ENCODE results near the gene COG7. TPM values are rescaled to one million over a fixed set of nuclear protein-coding genes. Genes with fewer than 3 reads are reported as not detected.

Gene COG7
- total and polyA plus RNA-seq, 2 donors: 9.0 to 28.0 TPM

DNA sequence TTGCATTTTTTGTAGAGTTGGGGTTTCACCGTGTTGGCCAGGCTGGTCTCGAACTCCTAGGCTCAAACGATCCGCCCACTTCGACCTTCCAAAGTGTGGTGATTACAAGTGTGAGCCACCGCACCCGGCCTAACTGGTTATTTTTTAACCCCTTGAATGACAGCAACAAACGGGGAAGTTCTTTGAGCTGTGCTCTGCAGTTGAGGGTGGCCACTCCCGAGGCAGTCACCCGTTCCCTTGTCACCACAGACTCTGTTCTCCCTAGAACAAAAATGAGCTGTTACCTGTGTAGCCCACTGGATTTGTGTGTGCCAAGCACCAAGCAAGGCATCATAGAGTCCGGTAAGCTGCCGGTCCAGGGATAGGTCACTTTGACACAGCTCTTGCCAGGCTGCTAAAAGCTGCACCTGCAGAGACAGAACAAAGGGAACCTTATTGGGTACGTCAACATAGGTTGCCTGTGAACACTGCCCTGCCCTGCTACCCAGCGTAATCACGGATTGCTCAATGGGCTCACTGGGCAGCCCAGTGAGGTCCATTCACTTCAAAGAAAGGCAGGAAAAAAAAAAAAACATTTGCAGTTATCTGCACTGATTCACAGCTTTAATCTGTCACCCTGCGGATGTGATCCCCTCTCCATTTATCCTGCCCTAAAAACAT lies 19.6 kb downstream of the COG7 start:
- Histone ChIP-seq H3K27me3 (ENCODE audit: control insufficient read depth in 2 of 2, insufficient read depth in 1 of 2, low read length in 1 of 2) (no peaks in the 10 kb centered on the region), H3K4me3 (ENCODE audit: low read length in 2 of 2) (no peak overlapping the region), H3K9me3 (ENCODE audit: control insufficient read depth in 2 of 2, insufficient read depth in 1 of 2, low read length in 1 of 2) (no peaks in the 10 kb centered on the region), H3K36me3 (ENCODE audit: control insufficient read depth in 2 of 2, insufficient read depth in 2 of 2, low read length in 1 of 2) (peaks cover 28 to 29% of the 10 kb centered on the region in 2 donors), H3K27ac (ENCODE audit: low read depth in 1 of 2, low read length in 1 of 2) (peak overlapping the region in 1 of 2 donors; percentile 11), H3K4me1 (ENCODE audit: control insufficient read depth in 2 of 2, insufficient read depth in 2 of 2, low read length in 2 of 2) (no peaks in the 10 kb centered on the region)
- WGBS: 96% methylated on average over 16 of the region's 16 CpGs
- no peak for DNase-seq (ENCODE audit: low read depth in 6 of 9, low spot score in 9 of 9)

DNA sequence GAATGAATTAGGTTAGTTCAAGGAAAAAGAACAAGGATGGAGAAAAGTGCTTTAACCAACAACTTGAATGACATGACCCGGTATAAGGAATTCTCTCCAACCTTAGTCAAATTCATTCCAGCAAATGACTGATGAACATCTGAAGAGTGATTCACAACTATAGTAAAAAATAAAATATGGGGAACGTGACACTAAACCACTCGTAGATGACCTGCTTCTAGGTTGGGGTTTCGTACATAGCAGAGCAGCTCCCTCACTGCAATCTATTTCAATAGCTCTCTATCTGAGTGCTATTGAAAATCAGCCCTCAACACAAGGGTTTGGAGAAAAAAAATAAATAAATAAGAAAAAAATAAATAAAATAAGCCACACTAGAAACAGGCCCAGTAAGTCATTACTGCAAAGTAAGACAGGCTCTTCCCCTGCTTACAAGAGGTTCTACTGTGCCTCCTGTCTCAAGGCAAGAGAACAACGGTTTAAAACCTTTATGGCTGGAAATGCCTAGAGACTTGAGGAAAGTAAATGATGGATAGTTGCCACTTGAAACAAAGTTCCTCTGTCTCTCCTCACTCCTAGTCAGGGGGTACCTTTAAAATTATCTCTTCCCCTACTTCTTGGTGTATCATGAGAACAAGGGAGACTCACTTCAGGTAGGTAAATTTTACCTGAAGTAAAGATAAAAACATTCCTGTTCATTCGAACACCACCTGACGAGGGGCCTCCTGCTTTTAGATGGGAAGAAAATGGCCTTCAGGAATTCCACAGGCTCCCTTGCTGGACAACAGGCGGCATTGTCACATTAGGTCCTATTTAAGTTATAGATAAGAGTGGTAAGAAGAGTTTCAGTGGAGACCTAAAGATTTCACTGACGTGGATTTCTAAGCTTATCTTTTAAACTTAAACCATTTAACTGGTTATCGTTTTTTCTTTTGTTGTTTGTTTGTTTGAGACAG lies 20.5 kb downstream of the COG7 start:
- H3K9me3 ChIP-seq (ENCODE audit: control insufficient read depth in 2 of 2, insufficient read depth in 1 of 2, low read length in 1 of 2): no peaks in the 10 kb centered on the region
- WGBS: 97% methylated on average over 10 of the region's 10 CpGs
- peaks cover 26 to 28% of the 10 kb centered on the region in 2 donors for H3K36me3 ChIP-seq (ENCODE audit: control insufficient read depth in 2 of 2, insufficient read depth in 2 of 2, low read length in 1 of 2)
- no peaks in the 10 kb centered on the region for H3K27me3 ChIP-seq (ENCODE audit: control insufficient read depth in 2 of 2, insufficient read depth in 1 of 2, low read length in 1 of 2)
- no peak overlapping the region for H3K4me3 ChIP-seq (ENCODE audit: low read length in 2 of 2)
- no peak for DNase-seq (ENCODE audit: low read depth in 6 of 9, low spot score in 9 of 9)
- no peaks in the 10 kb centered on the region for H3K4me1 ChIP-seq (ENCODE audit: control insufficient read depth in 2 of 2, insufficient read depth in 2 of 2, low read length in 2 of 2)
- no peak overlapping the region for H3K27ac ChIP-seq (ENCODE audit: low read depth in 1 of 2, low read length in 1 of 2)

DNA sequence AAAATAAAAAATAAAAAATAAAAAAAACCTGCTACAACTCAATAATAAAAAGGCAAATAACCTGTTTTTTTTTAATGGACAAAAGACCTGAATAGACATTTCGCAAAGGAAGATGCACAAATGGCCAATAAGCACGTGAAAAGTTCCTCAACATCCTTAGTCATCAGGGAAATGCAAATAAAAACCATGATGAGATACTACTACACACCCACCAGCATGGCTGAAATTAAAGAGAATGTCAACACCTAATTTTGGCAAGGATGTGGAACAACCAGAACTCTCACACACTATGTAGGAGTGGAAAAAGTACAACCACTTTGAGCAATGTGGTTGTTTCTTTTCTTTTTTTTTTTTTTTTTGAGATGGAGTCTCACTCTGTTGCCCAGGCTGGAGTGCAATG lies 24.6 kb downstream of the COG7 start:
- Histone ChIP-seq H3K36me3 (ENCODE audit: control insufficient read depth in 2 of 2, insufficient read depth in 2 of 2, low read length in 1 of 2) (peaks cover 17 to 26% of the 10 kb centered on the region in 2 donors), H3K27me3 (ENCODE audit: control insufficient read depth in 2 of 2, insufficient read depth in 1 of 2, low read length in 1 of 2) (no peaks in the 10 kb centered on the region), H3K9me3 (ENCODE audit: control insufficient read depth in 2 of 2, insufficient read depth in 1 of 2, low read length in 1 of 2) (no peaks in the 10 kb centered on the region), H3K4me3 (ENCODE audit: low read length in 2 of 2) (no peak overlapping the region), H3K27ac (ENCODE audit: low read depth in 1 of 2, low read length in 1 of 2) (no peak overlapping the region), H3K4me1 (ENCODE audit: control insufficient read depth in 2 of 2, insufficient read depth in 2 of 2, low read length in 2 of 2) (no peaks in the 10 kb centered on the region)
- WGBS: 96% methylated on average over 2 of the region's 2 CpGs
- no peak for DNase-seq (ENCODE audit: low read depth in 6 of 9, low spot score in 9 of 9)

GRCh38 chr16:23424292-23424958 lies 28.6 kb downstream of the COG7 start:
- Histone ChIP-seq H3K9me3 (ENCODE audit: control insufficient read depth in 2 of 2, insufficient read depth in 1 of 2, low read length in 1 of 2) (no peaks in the 10 kb centered on the region), H3K27ac (ENCODE audit: low read depth in 1 of 2, low read length in 1 of 2) (peak overlapping the region; percentile 50 to 84), H3K36me3 (ENCODE audit: control insufficient read depth in 2 of 2, insufficient read depth in 2 of 2, low read length in 1 of 2) (peaks cover 0 to 13% of the 10 kb centered on the region in 2 donors), H3K4me3 (ENCODE audit: low read length in 2 of 2) (no peak overlapping the region), H3K4me1 (ENCODE audit: control insufficient read depth in 2 of 2, insufficient read depth in 2 of 2, low read length in 2 of 2) (no peaks in the 10 kb centered on the region), H3K27me3 (ENCODE audit: control insufficient read depth in 2 of 2, insufficient read depth in 1 of 2, low read length in 1 of 2) (no peaks in the 10 kb centered on the region)
- peak in 1 of 9 donors; percentile 8 for DNase-seq (ENCODE audit: low read depth in 6 of 9, low spot score in 9 of 9)
- WGBS: 89% methylated on average over 14 of the region's 14 CpGs

DNA sequence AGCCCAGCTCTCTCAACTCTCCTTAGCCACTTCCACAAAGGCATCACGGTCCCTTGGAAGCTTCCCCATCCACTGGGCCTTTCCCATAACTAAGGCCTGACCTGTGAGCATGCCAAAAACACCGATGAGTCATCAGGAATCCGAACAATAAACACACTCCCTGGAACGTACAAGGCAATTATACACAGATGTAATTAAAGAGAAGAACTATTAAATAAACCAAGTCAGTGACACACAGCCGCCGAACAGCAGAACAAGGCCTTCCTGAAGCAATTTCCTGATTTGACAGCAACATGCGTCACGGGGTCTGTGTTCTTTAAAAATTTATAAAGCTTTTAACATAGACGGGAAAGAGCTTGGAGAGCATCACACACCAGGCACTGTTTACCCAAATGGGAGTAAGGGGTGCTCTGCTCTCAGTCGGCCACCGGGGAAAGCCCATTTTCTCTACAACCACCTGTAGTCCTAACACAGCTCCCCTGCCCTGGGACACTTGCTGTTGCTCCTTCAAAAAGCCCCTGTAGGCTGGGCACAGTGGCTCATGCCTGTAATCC lies 29.4 kb downstream of the COG7 start:
- WGBS: 93% methylated on average over 11 of the region's 11 CpGs
- peaks cover 0 to 10% of the 10 kb centered on the region in 2 donors for H3K36me3 ChIP-seq (ENCODE audit: control insufficient read depth in 2 of 2, insufficient read depth in 2 of 2, low read length in 1 of 2)
- no peaks in the 10 kb centered on the region for H3K27me3 ChIP-seq (ENCODE audit: control insufficient read depth in 2 of 2, insufficient read depth in 1 of 2, low read length in 1 of 2)
- H3K9me3 ChIP-seq (ENCODE audit: control insufficient read depth in 2 of 2, insufficient read depth in 1 of 2, low read length in 1 of 2): no peaks in the 10 kb centered on the region
- H3K4me1 ChIP-seq (ENCODE audit: control insufficient read depth in 2 of 2, insufficient read depth in 2 of 2, low read length in 2 of 2): no peaks in the 10 kb centered on the region
- DNase-seq (ENCODE audit: low read depth in 6 of 9, low spot score in 9 of 9): peak in 1 of 9 donors; percentile 12
- H3K27ac ChIP-seq (ENCODE audit: low read depth in 1 of 2, low read length in 1 of 2): peak overlapping the region; percentile 43 to 74
- no peak overlapping the region for H3K4me3 ChIP-seq (ENCODE audit: low read length in 2 of 2)

DNA sequence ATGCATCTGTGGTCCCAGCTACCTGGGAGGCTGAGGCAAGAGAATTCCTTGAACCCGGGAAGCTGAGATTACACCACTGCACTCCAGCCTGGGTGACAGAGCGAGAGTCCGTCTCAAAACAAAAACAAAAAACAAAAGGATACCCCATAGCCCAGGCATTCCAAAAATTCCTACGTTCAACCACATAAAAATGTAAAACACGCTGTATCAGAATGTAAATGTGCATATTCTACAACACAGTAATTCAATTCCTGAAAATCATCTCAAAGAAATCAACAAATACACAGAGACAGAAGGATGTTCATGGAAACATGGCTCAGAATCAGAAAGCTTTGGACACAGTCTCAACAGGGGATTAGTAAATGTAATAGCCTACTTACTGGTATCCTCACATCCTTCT lies 33.0 kb downstream of the COG7 start:
- H3K27ac ChIP-seq (ENCODE audit: low read depth in 1 of 2, low read length in 1 of 2): no peak overlapping the region
- no peak overlapping the region for H3K4me3 ChIP-seq (ENCODE audit: low read length in 2 of 2)
- no peaks in the 10 kb centered on the region for H3K27me3 ChIP-seq (ENCODE audit: control insufficient read depth in 2 of 2, insufficient read depth in 1 of 2, low read length in 1 of 2)
- DNase-seq (ENCODE audit: low read depth in 6 of 9, low spot score in 9 of 9): no peak
- WGBS: 98% methylated on average over 5 of the region's 5 CpGs
- no peaks in the 10 kb centered on the region for H3K9me3 ChIP-seq (ENCODE audit: control insufficient read depth in 2 of 2, insufficient read depth in 1 of 2, low read length in 1 of 2)
- H3K4me1 ChIP-seq (ENCODE audit: control insufficient read depth in 2 of 2, insufficient read depth in 2 of 2, low read length in 2 of 2): no peaks in the 10 kb centered on the region
- peaks cover 5 to 22% of the 10 kb centered on the region in 2 donors for H3K36me3 ChIP-seq (ENCODE audit: control insufficient read depth in 2 of 2, insufficient read depth in 2 of 2, low read length in 1 of 2)

GRCh38 chr16:23416816-23417215 lies 36.2 kb downstream of the COG7 start:
- Histone ChIP-seq H3K27ac (ENCODE audit: low read depth in 1 of 2, low read length in 1 of 2) (no peak overlapping the region), H3K36me3 (ENCODE audit: control insufficient read depth in 2 of 2, insufficient read depth in 2 of 2, low read length in 1 of 2) (peaks cover 5 to 20% of the 10 kb centered on the region in 2 donors)
- WGBS: 98% methylated on average over 7 of the region's 7 CpGs

GRCh38 chr16:23414731-23415130 lies 38.3 kb downstream of the COG7 start:
- 96% methylated on average over 6 of the region's 6 CpGs for WGBS
- H3K27ac ChIP-seq (ENCODE audit: low read depth in 1 of 2, low read length in 1 of 2): no peak overlapping the region

More at GRCh38 chr16:23416816-23417215, 36.2 kb downstream of the COG7 start:
- DNase-seq (ENCODE audit: low read depth in 6 of 9, low spot score in 9 of 9): no peak
- no peaks in the 10 kb centered on the region for H3K27me3 ChIP-seq (ENCODE audit: control insufficient read depth in 2 of 2, insufficient read depth in 1 of 2, low read length in 1 of 2)
- no peaks in the 10 kb centered on the region for H3K4me1 ChIP-seq (ENCODE audit: control insufficient read depth in 2 of 2, insufficient read depth in 2 of 2, low read length in 2 of 2)
- H3K9me3 ChIP-seq (ENCODE audit: control insufficient read depth in 2 of 2, insufficient read depth in 1 of 2, low read length in 1 of 2): no peaks in the 10 kb centered on the region
- H3K4me3 ChIP-seq (ENCODE audit: low read length in 2 of 2): no peak overlapping the region

More at GRCh38 chr16:23414731-23415130, 38.3 kb downstream of the COG7 start:
- Histone ChIP-seq H3K4me3 (ENCODE audit: low read length in 2 of 2) (no peak overlapping the region), H3K4me1 (ENCODE audit: control insufficient read depth in 2 of 2, insufficient read depth in 2 of 2, low read length in 2 of 2) (no peaks in the 10 kb centered on the region), H3K36me3 (ENCODE audit: control insufficient read depth in 2 of 2, insufficient read depth in 2 of 2, low read length in 1 of 2) (peaks cover 5 to 20% of the 10 kb centered on the region in 2 donors), H3K9me3 (ENCODE audit: control insufficient read depth in 2 of 2, insufficient read depth in 1 of 2, low read length in 1 of 2) (no peaks in the 10 kb centered on the region), H3K27me3 (ENCODE audit: control insufficient read depth in 2 of 2, insufficient read depth in 1 of 2, low read length in 1 of 2) (no peaks in the 10 kb centered on the region)
- DNase-seq (ENCODE audit: low read depth in 6 of 9, low spot score in 9 of 9): no peak
